DOHH2 (cell line): ENCODE measurements around the gene SPOCK1.

ENCODE experiments used
- H3F3A ChIP-seq: fragments of 200-600 bp; sonication (generic), shearing (Covaris generic); 2 replicates; pipeline ENCODE4 v1.6.0; 2016; ENCODE audit warnings: antibody characterized with exemption, mild to moderate bottlenecking; ENCODE audit not compliant: control insufficient read depth, insufficient read depth
- H3K27ac ChIP-seq: fragments of 200-600 bp; sonication (generic); 2 replicates; pipeline ENCODE4 v1.5.1; 2014; ENCODE audit warnings: low read depth, mild to moderate bottlenecking, low read length, moderate library complexity
- H3K27me3 ChIP-seq: fragments of 200-600 bp; sonication (generic); 2 replicates; pipeline ENCODE4 v1.6.1; 2014; ENCODE audit warnings: mild to moderate bottlenecking, low read length, mixed read lengths; ENCODE audit not compliant: control insufficient read depth
- H3K36me3 ChIP-seq: fragments of 200-600 bp; sonication (generic); 2 replicates; pipeline ENCODE4 v1.6.1; 2014; ENCODE audit warnings: mild to moderate bottlenecking, low read length, moderate library complexity, mixed read lengths; ENCODE audit not compliant: control insufficient read depth
- H3K4me1 ChIP-seq: fragments of 200-600 bp; sonication (generic); 2 replicates; pipeline ENCODE4 v1.6.1; 2014; ENCODE audit warnings: mild to moderate bottlenecking, low read length, mixed read lengths; ENCODE audit not compliant: control insufficient read depth
- H3K4me2 ChIP-seq: fragments of 200-600 bp; sonication (generic); 2 replicates; pipeline ENCODE4 v1.6.0; 2014; ENCODE audit warnings: mild to moderate bottlenecking, low read length, moderate library complexity
- H3K4me3 ChIP-seq: fragments of 200-600 bp; sonication (generic); 2 replicates; pipeline ENCODE4 v1.5.1; 2014; ENCODE audit warnings: mild to moderate bottlenecking, low read length, mixed read lengths
- H3K79me2 ChIP-seq: fragments of 200-600 bp; sonication (generic); 2 replicates; pipeline ENCODE4 v1.6.1; 2014; ENCODE audit warnings: mild to moderate bottlenecking, low read length, mixed read lengths; ENCODE audit not compliant: control insufficient read depth
- H3K9me2 ChIP-seq: fragments of 200-600 bp; sonication (generic); replicated peaks from 2 replicates; pipeline ENCODE4 v1.6.1; 2014; ENCODE audit warnings: mild to moderate bottlenecking, low read length, mixed read lengths; ENCODE audit not compliant: control insufficient read depth
- H3K9me3 ChIP-seq: fragments of 200-600 bp; sonication (generic); 2 replicates; pipeline ENCODE4 v1.6.1; 2014; ENCODE audit warnings: antibody characterized with exemption, low read length, mixed read lengths; ENCODE audit not compliant: control insufficient read depth, insufficient read depth
- H4K20me1 ChIP-seq: fragments of 200-600 bp; sonication (generic); 2 replicates; pipeline ENCODE4 v1.6.0; 2014; ENCODE audit warnings: low read depth, mild to moderate bottlenecking, antibody characterized with exemption, low read length, moderate library complexity; ENCODE audit not compliant: control insufficient read depth, insufficient read depth
- EZH2phosphoT487 ChIP-seq: fragments of 200-600 bp; sonication (generic); IDR thresholded peaks from 2 replicates; pipeline ENCODE4 v1.6.1; 2017; ENCODE audit warnings: borderline replicate concordance, mild to moderate bottlenecking, antibody characterized with exemption, low read length, moderate library complexity, mixed read lengths
- TF ChIP-seq, protein P1 (sequence below): fragments of 200-600 bp; sonication (generic); IDR thresholded peaks from one replicate; pipeline ENCODE4 v1.5.1; 2014; ENCODE audit warnings: antibody characterized with exemption, mild to moderate bottlenecking, low read depth, low read length; ENCODE audit not compliant: poor library complexity, severe bottlenecking

The SPOCK1 gene

DNA sequence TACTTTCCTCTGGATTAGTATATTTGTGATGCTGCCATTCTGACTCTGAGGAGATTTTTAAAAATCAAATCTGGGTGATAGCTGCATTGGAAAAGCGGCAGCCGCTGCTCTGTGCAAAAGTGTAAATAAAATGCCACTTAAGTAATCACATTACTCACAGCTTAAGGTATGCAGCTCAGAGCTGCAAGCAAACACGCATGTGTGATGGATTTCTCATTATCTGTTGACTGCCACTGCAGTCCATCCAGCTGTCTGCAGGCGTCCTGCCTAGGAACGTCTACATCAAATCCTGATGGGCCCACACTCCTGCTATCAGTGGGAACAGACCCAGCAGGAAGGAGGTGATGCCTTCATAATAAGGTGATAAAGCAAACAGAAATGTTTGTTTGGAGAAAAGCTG lies 216.9 kb downstream of the SPOCK1 start:
- H3K79me2 ChIP-seq: no peaks in the 10 kb centered on the region
- H3K4me2 ChIP-seq: no peak overlapping the region
- H3K27me3 ChIP-seq: 0 out of 2 replicates have a peak, but pooled peaks cover 2% of the 10 kb centered on the region

DNA sequence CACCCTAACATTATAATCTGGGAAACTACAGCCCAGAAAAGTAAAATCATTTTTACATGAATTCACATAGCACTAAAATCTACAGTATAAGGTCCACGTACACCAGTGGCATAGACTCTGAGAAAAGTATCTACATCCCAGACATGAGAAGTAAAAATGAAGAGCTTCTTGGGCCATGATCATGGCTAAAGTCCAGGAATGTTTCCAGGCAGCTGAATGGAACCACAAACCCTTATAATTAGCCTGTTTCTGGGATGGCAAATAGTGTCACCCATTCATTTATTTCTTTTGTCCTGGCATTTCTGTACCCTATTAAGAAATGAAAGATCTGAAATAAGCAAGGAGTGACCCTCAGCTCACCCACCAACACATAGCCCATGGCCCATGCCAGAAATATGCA lies 217.9 kb downstream of the SPOCK1 start:
- H3K4me3 ChIP-seq: no peak overlapping the region
- H4K20me1 ChIP-seq: no peaks in the 10 kb centered on the region
- H3K9me2 ChIP-seq: no peaks in the 10 kb centered on the region
- H3K4me2 ChIP-seq: no peak overlapping the region
- no peaks in the 10 kb centered on the region for H3F3A ChIP-seq
- no peaks in the 10 kb centered on the region for H3K79me2 ChIP-seq
- H3K36me3 ChIP-seq: no peaks in the 10 kb centered on the region
- no peak overlapping the region for H3K27ac ChIP-seq
- TF ChIP-seq, protein P1, sequence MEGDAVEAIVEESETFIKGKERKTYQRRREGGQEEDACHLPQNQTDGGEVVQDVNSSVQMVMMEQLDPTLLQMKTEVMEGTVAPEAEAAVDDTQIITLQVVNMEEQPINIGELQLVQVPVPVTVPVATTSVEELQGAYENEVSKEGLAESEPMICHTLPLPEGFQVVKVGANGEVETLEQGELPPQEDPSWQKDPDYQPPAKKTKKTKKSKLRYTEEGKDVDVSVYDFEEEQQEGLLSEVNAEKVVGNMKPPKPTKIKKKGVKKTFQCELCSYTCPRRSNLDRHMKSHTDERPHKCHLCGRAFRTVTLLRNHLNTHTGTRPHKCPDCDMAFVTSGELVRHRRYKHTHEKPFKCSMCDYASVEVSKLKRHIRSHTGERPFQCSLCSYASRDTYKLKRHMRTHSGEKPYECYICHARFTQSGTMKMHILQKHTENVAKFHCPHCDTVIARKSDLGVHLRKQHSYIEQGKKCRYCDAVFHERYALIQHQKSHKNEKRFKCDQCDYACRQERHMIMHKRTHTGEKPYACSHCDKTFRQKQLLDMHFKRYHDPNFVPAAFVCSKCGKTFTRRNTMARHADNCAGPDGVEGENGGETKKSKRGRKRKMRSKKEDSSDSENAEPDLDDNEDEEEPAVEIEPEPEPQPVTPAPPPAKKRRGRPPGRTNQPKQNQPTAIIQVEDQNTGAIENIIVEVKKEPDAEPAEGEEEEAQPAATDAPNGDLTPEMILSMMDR: no peak
- no peak for TF ChIP-seq EZH2phosphoT487
- H3K4me1 ChIP-seq: no peaks in the 10 kb centered on the region
- no peaks in the 10 kb centered on the region for H3K9me3 ChIP-seq
- H3K27me3 ChIP-seq: no peaks in the 10 kb centered on the region

More for the DNA sequence above, 216.9 kb downstream of the SPOCK1 start:
- Histone ChIP-seq H3K27ac (no peak overlapping the region), H3K9me3 (no peaks in the 10 kb centered on the region), H4K20me1 (no peaks in the 10 kb centered on the region), H3F3A (no peaks in the 10 kb centered on the region), H3K36me3 (no peaks in the 10 kb centered on the region), H3K4me1 (no peaks in the 10 kb centered on the region), H3K9me2 (no peaks in the 10 kb centered on the region), H3K4me3 (no peak overlapping the region)
- TF ChIP-seq, protein P1: no peak
- no peak for TF ChIP-seq EZH2phosphoT487

DNA sequence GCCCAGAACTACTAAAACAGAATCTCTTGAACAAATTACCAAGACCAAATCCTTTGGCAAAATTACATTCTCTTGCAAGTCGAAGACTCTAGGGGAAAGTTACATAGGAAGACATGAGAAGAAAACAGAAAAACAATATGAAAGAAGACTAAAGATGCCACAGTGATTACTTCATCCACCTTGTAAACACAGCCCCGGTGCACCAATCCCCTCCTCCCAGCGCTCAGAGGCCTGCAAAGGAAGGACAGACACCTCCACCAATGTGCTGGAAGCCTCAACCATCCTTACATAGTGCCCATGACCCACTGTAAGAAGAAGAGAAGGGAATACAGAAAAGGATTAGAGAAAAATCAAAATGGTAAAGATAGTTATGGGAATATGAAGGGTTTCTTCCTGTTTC lies 218.5 kb downstream of the SPOCK1 start:
- TF ChIP-seq, protein P1: no peak
- no peak for TF ChIP-seq EZH2phosphoT487

More for the DNA sequence above, 218.5 kb downstream of the SPOCK1 start:
- Histone ChIP-seq H4K20me1 (no peaks in the 10 kb centered on the region), H3K79me2 (no peaks in the 10 kb centered on the region), H3K4me3 (no peak overlapping the region), H3K36me3 (no peaks in the 10 kb centered on the region), H3K9me3 (no peaks in the 10 kb centered on the region), H3K9me2 (no peaks in the 10 kb centered on the region), H3K27ac (no peak overlapping the region), H3K27me3 (no peaks in the 10 kb centered on the region), H3K4me1 (no peaks in the 10 kb centered on the region), H3K4me2 (no peak overlapping the region), H3F3A (no peaks in the 10 kb centered on the region)
